ENCODE measurements around the gene SEL1L3.

Gene SEL1L3

DNA sequence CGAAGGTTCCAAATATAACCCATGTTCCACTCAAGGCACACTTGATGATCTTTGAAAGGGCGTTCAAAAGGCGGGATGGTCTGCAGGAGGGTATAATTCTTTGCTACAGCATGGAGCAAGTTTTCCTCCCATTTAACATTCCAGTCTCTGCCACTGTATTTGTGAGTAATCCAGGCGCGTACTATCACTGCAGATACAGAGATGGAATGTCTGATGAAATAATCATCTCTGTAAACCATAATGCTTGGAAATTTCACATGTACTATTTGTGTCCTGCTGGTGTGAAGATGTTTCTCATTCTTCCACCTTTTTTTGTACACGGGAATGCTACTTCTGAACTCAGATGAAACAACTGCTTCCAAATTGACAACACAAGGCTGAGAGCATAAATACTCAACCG, 15.5 kb downstream of the SEL1L3 start:
- DNase-seq (ENCODE audit: low spot score) = no peak

DNA sequence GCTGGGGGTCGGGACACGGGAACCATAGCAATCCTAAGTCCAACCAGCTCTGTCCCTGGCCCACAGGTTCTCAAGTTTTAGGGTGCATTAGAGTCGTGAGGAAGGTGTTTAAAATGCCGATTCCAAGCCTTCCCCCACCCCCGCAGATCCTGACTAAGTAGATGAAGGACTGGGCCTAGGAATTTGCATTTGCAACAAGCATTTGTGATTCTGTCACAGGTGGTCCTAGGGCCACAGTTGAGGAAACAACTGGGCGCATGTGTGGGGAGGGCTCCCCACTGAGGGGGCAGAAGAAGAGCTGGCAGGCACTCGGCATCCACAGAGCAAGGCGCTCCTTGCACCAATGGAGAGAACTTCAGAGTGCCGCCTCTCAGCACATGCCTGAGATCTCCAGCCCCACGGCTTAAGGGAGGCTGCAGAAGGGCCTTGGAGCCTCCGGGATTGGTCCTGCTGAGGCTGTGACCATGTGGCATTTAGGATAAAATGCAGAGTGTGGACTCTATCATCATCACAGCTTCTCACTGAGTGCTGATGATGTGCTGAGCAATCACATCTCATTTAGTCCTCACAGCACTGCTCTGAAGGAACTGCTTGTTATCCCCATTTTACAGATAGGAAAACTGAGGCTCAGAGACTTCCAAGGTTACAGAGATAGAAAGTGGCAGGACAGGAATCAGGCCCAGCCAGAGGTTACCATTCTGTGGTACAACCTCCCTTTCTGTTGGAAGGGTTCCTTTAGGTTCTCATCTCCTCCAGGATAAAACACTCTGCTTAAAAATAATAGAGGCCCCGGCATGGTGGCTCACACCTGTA, 16.7 kb downstream of the SEL1L3 start:
- no peak for DNase-seq (ENCODE audit: low spot score)

DNA sequence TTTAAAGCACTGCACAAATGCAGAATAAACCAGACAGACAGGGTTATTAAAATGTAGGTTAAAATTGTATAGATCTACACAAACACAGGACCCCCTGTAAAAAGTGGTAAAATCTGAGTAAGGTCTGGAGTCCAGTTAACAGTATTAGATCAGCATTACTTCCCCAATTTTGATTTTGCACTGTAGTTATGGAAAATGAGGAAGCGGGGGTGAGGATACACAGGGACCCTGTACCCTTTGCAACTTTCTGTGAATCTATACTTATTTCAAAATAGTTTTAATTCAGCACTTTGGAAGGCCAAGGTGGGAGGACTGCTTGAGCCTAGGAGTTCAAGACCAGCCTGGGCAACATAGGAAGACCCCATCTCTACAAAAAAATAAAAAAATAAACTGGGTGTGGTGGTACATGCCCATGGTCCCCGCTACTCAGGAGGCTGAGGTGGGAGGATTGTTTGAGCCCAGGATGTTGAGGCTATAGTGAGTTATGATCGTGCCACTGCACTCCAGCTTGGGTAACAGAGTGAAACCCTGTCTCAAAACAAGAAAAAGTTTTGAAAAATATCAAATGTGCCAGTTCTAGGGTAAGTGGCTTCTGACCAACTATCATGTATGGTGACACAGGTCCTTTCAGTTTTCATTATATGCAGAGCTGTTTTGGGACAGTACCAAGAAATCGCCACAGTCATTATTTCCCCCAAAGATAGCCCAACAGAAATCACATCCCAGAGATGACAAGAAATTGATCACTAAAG, 17.7 kb downstream of the SEL1L3 start:
- DNase-seq (ENCODE audit: low spot score) = no peak

DNA sequence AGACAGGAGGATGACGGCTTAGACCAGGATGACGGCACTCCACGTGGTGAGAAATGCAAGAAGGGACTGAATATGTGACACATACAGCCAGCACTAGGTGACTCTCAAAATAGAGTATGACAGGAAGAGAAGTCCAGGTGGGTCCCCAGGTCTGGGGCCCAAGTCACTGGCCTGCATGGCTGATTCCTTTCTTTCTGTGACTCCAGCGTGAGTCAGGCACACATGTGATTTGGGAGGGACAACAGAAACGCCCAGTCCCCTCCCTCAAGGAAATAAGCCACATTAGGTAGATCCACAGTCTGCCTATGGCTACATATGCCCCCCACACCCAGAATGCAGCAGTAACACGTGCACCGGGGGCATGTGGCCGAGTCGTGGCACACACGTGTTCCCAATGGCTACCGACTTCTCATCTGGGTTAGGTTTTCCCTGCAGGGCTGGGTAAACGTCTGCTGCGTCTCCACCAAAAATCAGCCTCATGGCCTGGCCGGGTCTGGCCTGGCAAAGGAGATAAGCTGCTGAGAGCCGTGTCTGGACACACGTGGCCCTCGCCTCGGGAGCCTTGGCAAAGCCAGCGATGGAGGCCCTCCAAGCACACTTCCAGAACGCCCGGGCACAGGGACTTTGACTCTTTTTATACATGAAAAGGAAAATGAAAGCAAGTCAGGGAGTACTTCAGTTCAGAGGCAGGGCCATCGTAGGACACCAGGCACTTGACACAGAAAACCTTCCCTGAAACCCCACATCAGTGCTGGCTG, 19.3 kb downstream of the SEL1L3 start:
- DNase-seq (ENCODE audit: low spot score) = no peak

DNA sequence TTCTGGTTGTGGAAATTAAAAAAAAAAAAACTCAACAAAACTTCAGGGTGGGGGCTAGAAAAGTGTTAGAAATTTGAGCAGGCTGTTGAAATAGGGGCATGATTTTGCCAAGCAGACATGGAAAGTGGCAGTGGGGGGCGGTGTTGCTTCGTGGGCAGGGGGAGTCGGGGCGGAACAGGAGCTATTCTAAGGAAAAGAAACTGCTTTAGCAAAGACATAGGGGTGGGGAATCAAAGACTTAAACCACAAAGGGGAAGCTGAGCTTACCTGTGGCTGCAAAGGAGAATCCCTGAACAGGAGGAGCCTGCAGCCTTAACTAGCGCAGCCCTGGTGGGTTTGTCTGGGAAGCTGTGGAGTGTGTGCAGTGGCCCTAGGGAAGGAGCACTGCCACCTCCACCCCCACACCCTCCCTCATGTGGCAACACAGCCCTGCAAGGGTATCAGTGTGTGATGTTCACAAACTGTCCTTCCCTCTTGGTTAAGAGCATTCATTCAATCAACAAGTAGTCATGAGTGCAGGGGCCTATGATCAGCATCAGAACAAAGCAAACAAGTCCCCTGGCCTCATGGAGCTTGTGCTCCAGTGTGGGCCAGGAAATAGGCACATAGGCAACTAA, 20.5 kb downstream of the SEL1L3 start:
- DNase-seq (ENCODE audit: low spot score) = no peak

DNA sequence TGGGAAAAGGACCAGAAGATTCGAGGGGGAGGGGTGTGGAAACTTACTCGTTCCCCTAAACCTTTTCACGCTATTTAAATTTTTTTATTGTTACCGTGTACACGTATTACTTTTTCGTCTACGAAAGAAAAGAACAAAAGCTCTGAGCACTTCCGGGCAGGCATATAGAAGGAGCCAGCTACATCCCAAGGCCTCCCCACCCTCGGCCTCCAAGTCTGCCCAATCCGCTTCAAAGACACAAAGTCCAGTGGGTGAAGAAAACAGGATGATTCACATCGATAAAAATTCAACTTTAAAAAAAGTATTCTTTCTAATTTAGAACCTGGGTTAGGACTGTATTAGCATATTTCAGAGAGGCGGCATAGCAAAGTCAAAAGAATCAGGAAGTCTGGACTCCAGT, 23.1 kb downstream of the SEL1L3 start:
- DNase-seq (ENCODE audit: low spot score) = no peak

DNA sequence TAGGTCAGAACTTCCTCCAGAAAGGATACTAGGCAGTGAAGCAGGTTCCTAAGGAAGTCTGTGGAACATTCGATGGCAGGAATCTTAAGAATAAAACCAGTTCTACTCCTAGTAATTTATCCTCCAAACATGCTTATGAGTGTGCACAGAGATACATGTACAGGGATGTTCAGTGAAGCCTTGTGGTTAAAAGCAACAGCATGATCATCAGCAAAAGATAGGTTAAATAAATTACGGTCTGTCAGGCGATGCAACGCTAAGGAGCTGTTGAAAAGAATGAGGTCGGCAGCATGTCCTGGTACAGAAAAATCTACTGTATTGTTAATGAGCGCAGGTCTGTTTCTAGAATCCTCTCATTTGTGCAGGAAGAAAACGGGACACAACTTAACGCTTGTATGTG, 23.6 kb downstream of the SEL1L3 start:
- no peak for DNase-seq (ENCODE audit: low spot score)

DNA sequence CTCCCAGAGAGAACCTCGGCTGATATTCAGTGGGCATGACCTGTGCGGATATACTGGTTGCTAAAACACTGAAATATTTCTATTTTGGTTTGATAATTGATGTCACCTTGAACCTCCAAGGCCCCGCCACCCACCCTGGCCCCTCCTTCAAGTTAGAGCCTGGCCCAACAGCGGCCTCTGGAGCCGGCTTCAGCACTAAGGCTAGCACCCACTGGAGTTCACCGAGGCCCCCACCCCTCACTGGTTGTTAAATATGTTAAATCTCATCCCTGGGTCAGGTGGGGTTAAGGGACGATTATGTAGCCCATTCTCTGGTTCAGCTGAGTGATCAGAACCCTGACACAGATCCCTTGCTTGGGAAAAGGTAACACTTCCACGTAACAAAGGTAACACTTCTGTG, 24.3 kb downstream of the SEL1L3 start:
- DNase-seq (ENCODE audit: low spot score) = no peak

DNA sequence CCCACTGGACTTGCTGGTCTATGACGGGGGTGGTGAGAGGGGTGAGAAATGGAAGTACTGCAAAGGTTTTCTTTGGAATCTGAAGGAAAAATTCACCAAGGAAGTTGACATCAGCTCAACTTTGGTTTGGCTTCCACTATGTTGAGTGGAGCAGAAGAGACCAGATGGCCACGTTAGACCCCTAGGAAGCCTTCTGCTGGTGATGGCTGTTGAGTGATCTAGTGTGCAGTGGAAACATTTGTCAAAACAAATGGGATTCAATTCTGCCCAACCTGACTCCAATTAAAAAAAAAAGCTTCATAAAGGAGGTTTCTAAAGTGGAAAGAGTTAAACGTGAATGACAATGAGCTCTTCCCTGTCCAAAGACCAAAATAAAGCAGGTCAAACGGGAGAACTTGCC, 25.7 kb downstream of the SEL1L3 start:
- DNase-seq (ENCODE audit: low spot score) = no peak

DNA sequence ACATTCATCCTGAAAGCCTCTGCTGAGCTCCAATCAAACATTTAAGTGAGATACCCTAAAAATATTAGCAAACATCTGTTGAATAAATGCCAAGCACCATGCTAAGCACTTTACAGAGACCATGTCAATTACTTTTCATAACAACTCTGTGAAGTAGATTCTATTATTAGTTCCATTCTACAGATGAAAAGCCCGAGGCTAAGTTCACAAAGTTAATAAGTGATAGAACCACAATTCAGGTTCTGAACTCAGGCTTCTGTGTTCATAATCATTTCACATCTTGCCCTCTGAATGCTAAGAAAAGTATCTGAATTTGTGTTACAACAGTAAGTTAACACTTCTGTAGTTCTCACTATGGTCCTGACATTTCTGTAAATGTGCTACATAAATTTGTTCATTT, 27.4 kb downstream of the SEL1L3 start:
- no peak for DNase-seq (ENCODE audit: low spot score)

DNA sequence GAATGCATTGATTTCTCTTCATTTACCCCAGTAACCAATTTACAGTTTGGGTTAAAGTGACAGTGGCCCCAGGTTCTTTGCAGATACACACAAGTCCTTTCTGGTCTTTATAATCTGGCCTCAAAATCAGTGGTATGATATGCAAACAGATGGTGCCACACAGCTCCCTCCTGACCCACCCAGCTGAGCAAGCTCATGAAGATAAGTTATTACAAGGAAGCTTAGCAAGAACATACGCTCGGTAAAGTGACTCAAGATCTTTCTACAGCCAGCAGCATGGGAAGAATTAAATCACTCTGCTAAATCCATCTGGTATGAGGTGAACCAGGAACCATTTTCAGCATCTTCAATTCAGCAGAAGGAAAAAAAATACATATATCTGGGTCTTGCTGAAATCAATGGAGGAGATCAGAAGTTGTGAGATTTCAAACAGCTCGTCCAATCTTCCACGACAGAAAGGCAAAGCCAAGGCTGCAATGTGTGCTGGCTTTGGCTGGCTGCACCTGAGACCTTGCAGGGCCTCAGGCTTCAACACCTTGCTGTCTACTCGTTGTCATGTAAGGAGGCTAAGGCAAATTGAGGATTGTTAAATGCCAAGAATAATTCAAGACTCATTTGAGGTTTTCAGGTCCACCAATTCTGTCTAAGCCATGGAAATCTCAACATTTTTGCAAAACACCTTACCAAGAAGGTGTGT, 28.2 kb downstream of the SEL1L3 start:
- DNase-seq (ENCODE audit: low spot score) = no peak

DNA sequence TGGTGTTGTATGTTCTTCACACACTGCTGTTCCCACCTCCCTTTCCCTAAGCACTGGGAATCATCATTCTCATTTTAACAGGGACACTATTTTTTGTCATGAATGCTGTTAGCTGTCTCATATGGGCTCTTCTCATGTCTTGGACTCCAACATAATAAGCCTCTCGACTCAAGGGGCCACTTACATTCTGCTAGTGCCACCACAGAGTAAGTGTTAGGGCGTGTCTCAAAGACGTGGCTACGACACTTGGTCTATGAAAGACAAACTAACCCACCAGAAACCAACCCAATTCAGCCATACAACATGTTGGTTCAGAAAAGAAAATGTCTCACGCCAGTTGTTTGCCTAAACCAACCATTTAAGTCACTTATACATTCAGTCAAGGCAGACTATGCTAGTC, 32.2 kb downstream of the SEL1L3 start:
- no peak for DNase-seq (ENCODE audit: low spot score)

DNA sequence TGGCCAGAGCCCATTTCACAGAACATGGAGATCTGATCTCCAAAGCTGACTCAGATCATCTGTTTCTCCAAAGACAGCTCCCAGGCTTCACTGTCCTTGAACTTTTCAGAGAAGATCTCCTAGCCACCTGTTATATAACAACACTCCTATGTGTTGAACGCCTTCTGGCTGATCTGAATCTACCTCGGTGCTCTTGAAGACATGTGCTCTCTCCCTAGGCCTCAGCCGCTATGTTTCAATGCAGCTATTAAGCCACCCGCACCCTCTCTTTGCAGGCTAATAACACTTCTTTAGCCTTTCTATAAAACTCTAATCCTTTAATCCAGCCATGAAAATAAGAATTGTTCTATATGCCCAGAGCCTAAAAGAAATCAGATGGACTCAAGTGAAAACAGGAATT, 34.9 kb downstream of the SEL1L3 start:
- DNase-seq (ENCODE audit: low spot score) = no peak

DNA sequence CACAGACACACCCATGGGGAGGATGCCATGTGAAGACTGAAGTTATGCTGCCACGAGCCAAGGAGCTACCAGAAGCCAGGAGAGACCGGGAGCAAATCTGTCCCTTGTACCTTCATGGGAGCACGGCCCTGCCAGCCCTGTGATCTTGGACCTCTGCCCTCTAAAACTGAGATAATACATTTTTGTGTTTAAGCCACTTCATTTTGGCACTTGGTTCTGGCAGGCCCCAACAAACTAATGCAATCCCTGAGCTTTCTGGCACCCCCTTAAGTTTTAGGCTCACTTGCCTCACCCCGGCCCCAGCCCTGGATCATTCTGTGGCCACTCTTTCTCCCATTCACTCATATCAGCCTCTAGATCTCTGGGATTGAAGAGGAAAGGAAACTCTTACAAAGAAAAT, 35.4 kb downstream of the SEL1L3 start:
- DNase-seq (ENCODE audit: low spot score) = no peak

DNA sequence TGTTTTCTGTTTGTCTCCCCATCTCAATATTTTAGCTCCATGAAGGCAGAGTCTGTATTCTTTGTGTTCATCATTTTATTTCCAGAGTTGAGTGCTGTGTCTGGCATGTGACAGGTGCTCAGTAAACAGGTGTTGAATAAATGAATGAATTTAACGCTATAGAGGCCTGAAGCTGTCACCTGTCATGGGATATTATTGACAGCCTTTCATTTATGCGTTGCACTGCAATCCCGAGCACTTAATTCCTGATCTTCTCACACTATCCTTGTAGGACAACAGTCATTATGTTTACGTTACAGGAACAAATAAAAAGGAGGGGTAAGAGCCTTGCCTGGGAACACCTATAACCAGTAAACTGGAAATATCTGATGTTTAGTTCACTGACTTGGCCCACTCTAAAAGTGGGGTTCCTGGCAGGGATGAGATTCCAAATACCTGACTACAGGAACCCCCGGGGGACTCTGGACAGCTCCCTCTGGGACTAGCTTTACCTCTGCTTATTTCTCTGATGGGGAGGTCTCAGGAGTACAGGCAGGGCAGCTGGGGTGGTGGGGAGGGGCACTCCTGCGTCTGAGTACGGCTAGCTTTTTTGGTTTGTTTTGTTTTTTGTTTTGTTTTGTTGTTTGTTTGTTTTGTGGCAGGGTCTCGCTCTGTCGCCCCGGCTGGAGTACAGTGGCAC, 36.6 kb downstream of the SEL1L3 start:
- no peak for DNase-seq (ENCODE audit: low spot score)

DNA sequence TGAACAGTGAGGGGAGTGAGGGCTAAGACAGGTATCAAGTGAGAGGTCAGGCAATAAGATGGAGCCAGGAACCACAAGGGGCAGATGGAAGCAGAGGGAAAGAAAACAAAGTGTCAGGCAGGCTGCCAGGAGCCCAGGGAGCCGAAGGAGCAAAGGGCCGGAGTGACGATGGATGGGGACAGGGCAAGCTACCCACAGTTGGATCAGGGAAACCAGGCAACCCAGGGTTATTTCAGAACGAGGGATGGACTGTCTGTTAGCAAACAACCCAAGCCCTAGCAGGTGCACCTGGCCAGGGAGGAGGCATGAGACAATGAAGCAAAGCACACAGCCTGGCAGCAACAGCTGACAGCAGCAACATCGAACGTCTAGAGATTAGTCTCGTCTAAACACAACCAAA, 39.2 kb downstream of the SEL1L3 start:
- no peak for DNase-seq (ENCODE audit: low spot score)

DNA sequence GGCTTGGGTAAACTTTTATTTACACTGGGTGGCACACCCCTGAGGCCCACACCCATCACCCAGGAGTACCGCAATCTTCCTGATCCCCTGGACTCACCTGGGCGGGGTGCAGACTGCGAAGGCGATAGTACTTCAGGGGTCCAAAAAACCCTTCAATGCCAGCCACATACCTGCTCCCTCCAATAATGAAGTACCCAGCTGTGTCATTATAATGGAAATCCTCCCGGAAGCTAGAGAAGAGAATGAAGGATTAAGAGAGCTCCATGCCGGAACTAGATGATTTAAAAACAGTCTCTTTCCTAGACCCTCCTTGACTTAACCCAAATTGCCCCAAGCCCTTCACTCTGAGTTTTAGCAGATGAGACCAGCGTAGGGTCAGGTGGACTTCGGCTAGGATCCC, 40.9 kb downstream of the SEL1L3 start:
- DNase-seq (ENCODE audit: low spot score) = no peak

DNA sequence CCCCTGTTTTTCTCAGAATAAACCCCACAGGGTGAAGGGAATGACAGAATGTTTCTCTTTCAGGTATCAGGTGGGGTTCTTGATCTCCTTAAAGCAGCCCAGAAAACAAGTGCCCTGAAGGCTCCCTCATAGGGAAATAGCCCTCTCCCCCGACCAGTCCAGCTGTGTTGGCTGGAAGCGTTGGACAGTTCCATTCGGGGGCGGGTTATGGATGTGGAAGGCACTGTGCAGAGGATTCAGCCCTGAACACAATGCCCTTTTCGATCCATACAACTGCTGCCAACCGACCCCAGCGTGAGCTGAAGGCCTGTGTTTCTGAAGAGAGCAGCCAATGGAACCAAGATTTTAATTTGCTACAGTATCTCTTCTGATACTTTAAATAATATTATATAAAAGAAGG, 41.5 kb downstream of the SEL1L3 start:
- DNase-seq (ENCODE audit: low spot score) = no peak

DNA sequence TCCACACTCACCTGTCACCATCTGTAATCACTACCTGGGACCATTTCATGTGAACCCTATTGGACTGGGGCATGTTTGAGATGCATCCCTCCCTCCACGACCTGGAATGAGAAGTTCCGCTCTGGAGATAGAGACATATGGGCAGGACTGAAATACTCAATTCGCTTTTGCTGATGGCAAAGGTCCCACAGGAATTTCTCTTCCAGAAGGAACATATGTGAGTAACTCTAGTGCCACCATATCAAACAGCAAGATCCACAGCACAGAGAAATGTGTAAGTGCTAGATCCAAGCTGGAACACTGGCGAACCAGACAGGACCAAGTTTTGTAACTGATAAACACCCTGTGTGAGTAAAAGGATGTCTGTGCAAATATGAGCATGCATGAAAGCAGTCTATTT, 43.9 kb downstream of the SEL1L3 start:
- no peak for DNase-seq (ENCODE audit: low spot score)

DNA sequence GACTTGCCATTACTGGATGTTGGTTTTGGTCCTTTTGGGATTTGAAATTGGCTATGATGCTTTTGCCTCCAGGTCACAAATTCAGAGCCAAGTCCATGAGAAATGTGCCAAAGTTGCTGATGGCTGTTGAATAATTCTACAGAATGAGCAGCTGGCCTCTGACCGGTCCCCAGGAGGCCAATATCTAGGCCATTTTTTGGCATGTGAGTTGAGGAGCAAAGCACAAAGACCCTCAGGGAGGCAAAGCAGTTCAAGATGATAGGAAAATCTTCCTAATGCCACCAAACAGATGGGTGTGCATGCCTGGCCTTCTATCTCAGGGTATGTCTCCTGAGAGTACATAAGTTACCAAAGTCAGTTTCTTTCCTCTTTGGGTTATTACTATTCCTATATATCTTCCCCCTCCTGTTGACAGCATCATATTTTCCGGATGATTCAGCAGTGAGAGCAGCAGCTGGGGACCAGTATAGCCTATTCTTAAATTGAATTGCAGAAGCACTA, 44.4 kb downstream of the SEL1L3 start:
- no peak for DNase-seq (ENCODE audit: low spot score)

DNA sequence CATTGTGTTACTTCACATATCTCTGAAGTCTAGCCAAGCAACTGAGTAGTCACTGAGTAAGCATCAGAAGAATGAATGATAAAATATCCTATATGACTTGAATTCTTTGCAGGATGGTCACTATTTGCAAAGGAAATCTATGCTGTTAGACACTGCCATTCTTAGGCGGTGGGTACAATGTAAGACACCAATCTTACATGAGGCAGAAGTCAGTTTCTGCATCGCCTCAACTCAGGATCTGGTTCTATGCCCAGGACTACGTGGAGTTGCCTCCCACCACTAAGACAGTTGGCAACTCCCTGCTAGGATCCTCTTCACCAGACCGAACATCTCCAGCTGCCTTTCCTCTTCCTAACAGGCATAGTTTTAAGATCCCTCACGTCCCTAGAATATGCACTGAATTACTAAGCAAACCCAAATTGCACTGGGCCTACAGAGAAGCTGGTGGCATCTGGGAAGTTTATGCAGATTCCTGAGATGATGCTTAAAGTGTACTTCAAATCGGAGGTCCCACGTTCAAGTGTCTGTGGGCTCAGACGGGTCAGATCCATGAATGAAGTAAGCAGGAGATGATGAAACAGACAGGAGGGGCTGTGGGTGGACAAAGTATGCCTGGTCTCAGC, 45.6 kb downstream of the SEL1L3 start:
- no peak for DNase-seq (ENCODE audit: low spot score)

Measured in LoVo (cell line).